Effector memory CD4-positive, alpha-beta T cell (primary cell): ENCODE measurements around the gene COBL.

ENCODE experiments used
- DNase-seq, 3 donors: peaks; one replicate each; pipeline ENCODE4 v3.0.0-alpha.2; 2020
- H3K27ac ChIP-seq: 2 replicates; pipeline ENCODE4 v1.7.0; 2013; ENCODE audit warnings: mild to moderate bottlenecking, low read length, moderate library complexity; ENCODE audit not compliant: insufficient read depth, poor library complexity, severe bottlenecking
- H3K27me3 ChIP-seq: replicated peaks from 2 replicates; pipeline ENCODE4 v1.7.0; 2013; ENCODE audit warnings: mild to moderate bottlenecking, low read length; ENCODE audit not compliant: insufficient read depth, control insufficient read depth, poor library complexity, severe bottlenecking
- H3K36me3 ChIP-seq: 2 replicates; pipeline ENCODE4 v1.7.0; 2013; ENCODE audit warnings: mild to moderate bottlenecking, low read length, moderate library complexity; ENCODE audit not compliant: control insufficient read depth, insufficient read depth
- H3K4me1 ChIP-seq: 2 replicates; pipeline ENCODE4 v1.7.0; 2013; ENCODE audit warnings: low read length, mild to moderate bottlenecking; ENCODE audit not compliant: control insufficient read depth, insufficient read depth, poor library complexity, severe bottlenecking
- H3K4me3 ChIP-seq: 2 replicates; pipeline ENCODE4 v1.7.0; 2013; ENCODE audit warnings: low read length, low read depth, mild to moderate bottlenecking; ENCODE audit not compliant: insufficient read depth, poor library complexity, severe bottlenecking
- H3K9me3 ChIP-seq: 2 replicates; pipeline ENCODE4 v1.7.0; 2013; ENCODE audit warnings: mild to moderate bottlenecking, low read length, moderate library complexity; ENCODE audit not compliant: control insufficient read depth

COBL gene

GRCh38 chr7:51067258-51067657 is 249.4 kb downstream of the COBL start:
- no peaks in the 10 kb centered on the region for H3K27me3 ChIP-seq
- no peak overlapping the region for H3K4me3 ChIP-seq
- H3K9me3 ChIP-seq: no peaks in the 10 kb centered on the region
- H3K36me3 ChIP-seq: no peaks in the 10 kb centered on the region
- DNase-seq: no peak
- no peaks in the 10 kb centered on the region for H3K4me1 ChIP-seq
- H3K27ac ChIP-seq: no peak overlapping the region

GRCh38 chr7:51066405-51066882 is 250.2 kb downstream of the COBL start:
- Histone ChIP-seq H3K27ac (no peak overlapping the region), H3K9me3 (no peaks in the 10 kb centered on the region), H3K4me3 (no peak overlapping the region), H3K4me1 (no peaks in the 10 kb centered on the region), H3K27me3 (no peaks in the 10 kb centered on the region), H3K36me3 (no peaks in the 10 kb centered on the region)
- DNase-seq: no peak

GRCh38 chr7:51065766-51066165 is 250.8 kb downstream of the COBL start:
- H3K9me3 ChIP-seq: no peaks in the 10 kb centered on the region
- H3K4me1 ChIP-seq: no peaks in the 10 kb centered on the region
- no peaks in the 10 kb centered on the region for H3K27me3 ChIP-seq
- DNase-seq: no peak
- no peak overlapping the region for H3K27ac ChIP-seq
- no peaks in the 10 kb centered on the region for H3K36me3 ChIP-seq
- no peak overlapping the region for H3K4me3 ChIP-seq

- no peaks in the 10 kb centered on the region for H3K27me3 ChIP-seq
- no peaks in the 10 kb centered on the region for H3K4me1 ChIP-seq
- no peak for DNase-seq
- no peak overlapping the region for H3K4me3 ChIP-seq
- no peak overlapping the region for H3K27ac ChIP-seq
- H3K9me3 ChIP-seq: no peaks in the 10 kb centered on the region
- H3K36me3 ChIP-seq: no peaks in the 10 kb centered on the region
Observed at GRCh38 chr7:51064688-51065087, 251.9 kb downstream of the COBL start.

GRCh38 chr7:51062222-51062987 is 254.2 kb downstream of the COBL start:
- H3K4me3 ChIP-seq: no peak overlapping the region
- DNase-seq: no peak
- H3K27ac ChIP-seq: no peak overlapping the region
- no peaks in the 10 kb centered on the region for H3K36me3 ChIP-seq
- H3K4me1 ChIP-seq: no peaks in the 10 kb centered on the region
- no peaks in the 10 kb centered on the region for H3K27me3 ChIP-seq
- no peaks in the 10 kb centered on the region for H3K9me3 ChIP-seq

GRCh38 chr7:51060536-51060935 is 256.1 kb downstream of the COBL start:
- H3K9me3 ChIP-seq: no peaks in the 10 kb centered on the region
- DNase-seq: no peak

GRCh38 chr7:51059504-51060142 is 257.0 kb downstream of the COBL start:
- H3K27ac ChIP-seq: no peak overlapping the region
- no peaks in the 10 kb centered on the region for H3K27me3 ChIP-seq
- no peak overlapping the region for H3K4me3 ChIP-seq
- no peaks in the 10 kb centered on the region for H3K4me1 ChIP-seq
- no peak for DNase-seq
- H3K36me3 ChIP-seq: no peaks in the 10 kb centered on the region
- H3K9me3 ChIP-seq: no peaks in the 10 kb centered on the region

More at GRCh38 chr7:51060536-51060935, 256.1 kb downstream of the COBL start:
- Histone ChIP-seq H3K27ac (no peak overlapping the region), H3K4me3 (no peak overlapping the region), H3K27me3 (no peaks in the 10 kb centered on the region), H3K4me1 (no peaks in the 10 kb centered on the region), H3K36me3 (no peaks in the 10 kb centered on the region)

GRCh38 chr7:51058764-51059163 is 257.8 kb downstream of the COBL start:
- Histone ChIP-seq H3K4me3 (no peak overlapping the region), H3K4me1 (no peaks in the 10 kb centered on the region), H3K9me3 (no peaks in the 10 kb centered on the region), H3K27me3 (no peaks in the 10 kb centered on the region), H3K36me3 (no peaks in the 10 kb centered on the region), H3K27ac (no peak overlapping the region)
- DNase-seq: no peak

- Histone ChIP-seq H3K4me1 (no peaks in the 10 kb centered on the region), H3K9me3 (no peaks in the 10 kb centered on the region), H3K36me3 (no peaks in the 10 kb centered on the region), H3K4me3 (no peak overlapping the region), H3K27ac (no peak overlapping the region), H3K27me3 (no peaks in the 10 kb centered on the region)
- DNase-seq: no peak
Observed at GRCh38 chr7:51055039-51055840, 261.4 kb downstream of the COBL start.

GRCh38 chr7:51054231-51054630 is 262.4 kb downstream of the COBL start:
- Histone ChIP-seq H3K4me3 (no peak overlapping the region), H3K27me3 (no peaks in the 10 kb centered on the region), H3K4me1 (no peaks in the 10 kb centered on the region), H3K9me3 (no peaks in the 10 kb centered on the region), H3K27ac (no peak overlapping the region), H3K36me3 (no peaks in the 10 kb centered on the region)
- no peak for DNase-seq
